Right renal pelvis (tissue), 4 donors: ENCODE data around the gene DOCK9. TPM values are rescaled to one million over a fixed set of nuclear protein-coding genes. Genes with fewer than 3 reads are reported as not detected.
A peak's percentile ranks its signal among the peaks of the same experiment; 100 is the strongest.
"Not testable (repeated sequence)": the region's sequence is repeated elsewhere in the genome, so short reads cannot be mapped to it uniquely, and the experiment has no call there.

Experiments used
- DNase-seq, 4 donors: peaks; one replicate each; pipeline ENCODE4 v3.0.0-alpha.2; 2013; ENCODE audit warnings: low read depth in 4 of 4, low spot score in 3 of 4, missing footprints in 1 of 4
- polyA plus RNA-seq, 4 donors: library from polyadenylated mRNA; unstranded; fragments of 120-200 nt; gene quantifications; one replicate each; pipeline ENCODE4 v1.2.1, GENCODE V29; 2013; ENCODE audit not compliant: insufficient read length in 4 of 4

The DOCK9 gene
- polyA plus RNA-seq, 4 donors = 55.2 to 70.2 (median 66.7) TPM

- not testable (repeated sequence) for DNase-seq
Measured at GRCh38 chr13:98754468-98754867, 223.4 kb downstream of the DOCK9 start.

GRCh38 chr13:98752467-98753290 lies 225.2 kb downstream of the DOCK9 start, which contains the start of gene SLC15A1:
TSS of gene SLC15A1 (minus strand) at chr13:98752672. CDS start at chr13:98752598, 74 bp downstream.
- DNase-seq = no peak

GRCh38 chr13:98751861-98752466 lies 225.9 kb downstream of the DOCK9 start:
- peak in 2 of 4 donors; percentile 29 to 33 for DNase-seq

- DNase-seq = peak in 1 of 4 donors; percentile 29
Measured at GRCh38 chr13:98751367-98751782, 226.5 kb downstream of the DOCK9 start.

GRCh38 chr13:98749501-98749900 lies 228.4 kb downstream of the DOCK9 start:
- DNase-seq = no peak

- no peak for DNase-seq
Measured at GRCh38 chr13:98746968-98747367, 230.9 kb downstream of the DOCK9 start.

Other genes starting within 250 kb of the DOCK9 start
- 1 to 10 TPM; 7.0 to 9.8 (median 8.8) TPM for gene SLC15A1, start 225.4 kb downstream of the DOCK9 start, polyA plus RNA-seq
- gene UBAC2, start 222.8 kb upstream of the DOCK9 start, polyA plus RNA-seq = 100 to 1,000 TPM in 3 of 4 donors, 10 to 100 TPM in 1; 92.5 to 113 (median 110) TPM